GM13977 (cell line): ENCODE measurements around the gene PLD2.
"Not testable (repeated sequence)": the region's sequence is repeated elsewhere in the genome, so short reads cannot be mapped to it uniquely, and the experiment has no call there.

ENCODE experiments used
- DNase-seq: peaks from one replicate; pipeline ENCODE4 v3.0.0; 2012; ENCODE audit warnings: low spot score
- in situ Hi-C: fragments of 300-500 bp; cut with MboI; formaldehyde crosslinking; loops from one replicate; pipeline ENCODE4 v1.12.0; 2022; ENCODE audit warnings: low sequenced_read_pairs, low pct_unique_long_range_greater_than_20kb, mixed read lengths, inconsistent platforms; ENCODE audit not compliant: unreplicated experiment
- TF ChIP-seq, protein P1 (sequence below): IDR thresholded peaks from 2 replicates; pipeline ENCODE4 v1.5.1; 2012; ENCODE audit warnings: mild to moderate bottlenecking, control low read depth; ENCODE audit not compliant: insufficient read depth; ENCODE audit errors: extremely low read depth, missing control alignments

Gene PLD2

DNA sequence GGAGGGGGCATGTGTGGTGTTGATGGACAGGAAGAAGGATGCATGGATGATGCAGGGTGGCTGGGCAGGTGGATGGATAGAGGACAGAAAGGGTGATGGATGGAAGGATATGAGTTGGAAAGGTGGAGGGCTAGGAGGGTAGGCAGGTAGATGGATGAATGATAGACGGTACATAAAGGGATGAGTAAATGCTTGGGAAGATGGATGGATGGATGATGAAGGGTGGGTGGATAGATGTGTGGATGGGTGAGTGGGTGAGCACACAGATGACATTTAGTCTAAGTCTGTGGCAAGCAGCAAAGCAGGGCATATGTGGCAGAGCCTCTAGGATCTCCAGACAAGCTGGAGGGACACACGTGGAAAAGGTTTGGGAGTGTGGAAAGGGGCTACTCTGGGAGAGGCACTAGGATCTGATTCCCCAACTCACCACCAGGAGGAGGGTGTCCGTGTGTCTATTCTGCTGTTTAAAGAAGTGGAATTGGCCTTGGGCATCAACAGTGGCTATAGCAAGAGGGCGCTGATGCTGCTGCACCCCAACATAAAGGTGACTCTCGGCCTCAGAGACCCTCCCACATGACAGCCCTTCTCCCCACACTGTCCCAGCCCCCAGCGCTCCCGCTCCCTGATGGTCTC lies 8.2 kb downstream of the PLD2 start:
- TF ChIP-seq, protein P1, sequence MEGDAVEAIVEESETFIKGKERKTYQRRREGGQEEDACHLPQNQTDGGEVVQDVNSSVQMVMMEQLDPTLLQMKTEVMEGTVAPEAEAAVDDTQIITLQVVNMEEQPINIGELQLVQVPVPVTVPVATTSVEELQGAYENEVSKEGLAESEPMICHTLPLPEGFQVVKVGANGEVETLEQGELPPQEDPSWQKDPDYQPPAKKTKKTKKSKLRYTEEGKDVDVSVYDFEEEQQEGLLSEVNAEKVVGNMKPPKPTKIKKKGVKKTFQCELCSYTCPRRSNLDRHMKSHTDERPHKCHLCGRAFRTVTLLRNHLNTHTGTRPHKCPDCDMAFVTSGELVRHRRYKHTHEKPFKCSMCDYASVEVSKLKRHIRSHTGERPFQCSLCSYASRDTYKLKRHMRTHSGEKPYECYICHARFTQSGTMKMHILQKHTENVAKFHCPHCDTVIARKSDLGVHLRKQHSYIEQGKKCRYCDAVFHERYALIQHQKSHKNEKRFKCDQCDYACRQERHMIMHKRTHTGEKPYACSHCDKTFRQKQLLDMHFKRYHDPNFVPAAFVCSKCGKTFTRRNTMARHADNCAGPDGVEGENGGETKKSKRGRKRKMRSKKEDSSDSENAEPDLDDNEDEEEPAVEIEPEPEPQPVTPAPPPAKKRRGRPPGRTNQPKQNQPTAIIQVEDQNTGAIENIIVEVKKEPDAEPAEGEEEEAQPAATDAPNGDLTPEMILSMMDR, result no peak
- DNase-seq, result no peak

DNA sequence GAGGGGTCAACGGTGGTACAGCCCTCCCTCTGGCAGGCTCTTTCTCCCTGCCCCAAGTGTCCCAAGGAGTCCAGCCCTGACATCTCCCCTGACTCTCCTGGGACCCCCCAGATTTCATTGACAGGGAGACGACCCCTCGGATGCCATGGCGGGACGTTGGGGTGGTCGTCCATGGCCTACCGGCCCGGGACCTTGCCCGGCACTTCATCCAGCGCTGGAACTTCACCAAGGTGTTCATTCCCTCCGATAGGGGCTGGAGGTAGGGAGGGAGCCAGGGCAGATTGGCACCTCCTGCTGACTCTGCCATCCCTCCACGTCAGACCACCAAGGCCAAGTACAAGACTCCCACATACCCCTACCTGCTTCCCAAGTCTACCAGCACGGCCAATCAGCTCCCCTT lies 9.9 kb downstream of the PLD2 start:
- TF ChIP-seq, protein P1, result no peak
- in situ Hi-C loops, result no loop called here
- DNase-seq, result no peak

More for the DNA sequence above, 8.2 kb downstream of the PLD2 start:
- in situ Hi-C loops, result no loop called here

DNA sequence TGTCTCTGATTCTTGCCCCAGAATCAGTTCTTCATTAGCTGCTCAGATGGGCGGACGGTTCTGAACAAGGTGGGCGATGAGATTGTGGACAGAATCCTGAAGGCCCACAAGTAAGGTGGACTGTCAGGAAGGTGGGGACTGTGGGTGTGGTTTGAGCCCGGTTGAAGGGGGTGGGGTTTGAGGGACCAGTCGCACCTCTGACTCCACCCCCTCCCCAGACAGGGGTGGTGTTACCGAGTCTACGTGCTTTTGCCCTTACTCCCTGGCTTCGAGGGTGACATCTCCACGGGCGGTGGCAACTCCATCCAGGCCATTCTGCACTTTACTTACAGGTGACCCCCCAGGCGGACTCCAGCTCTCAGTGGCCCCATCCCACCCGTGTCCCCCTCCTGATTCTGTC lies 11.3 kb downstream of the PLD2 start:
- in situ Hi-C loops, result no loop called here

DNA sequence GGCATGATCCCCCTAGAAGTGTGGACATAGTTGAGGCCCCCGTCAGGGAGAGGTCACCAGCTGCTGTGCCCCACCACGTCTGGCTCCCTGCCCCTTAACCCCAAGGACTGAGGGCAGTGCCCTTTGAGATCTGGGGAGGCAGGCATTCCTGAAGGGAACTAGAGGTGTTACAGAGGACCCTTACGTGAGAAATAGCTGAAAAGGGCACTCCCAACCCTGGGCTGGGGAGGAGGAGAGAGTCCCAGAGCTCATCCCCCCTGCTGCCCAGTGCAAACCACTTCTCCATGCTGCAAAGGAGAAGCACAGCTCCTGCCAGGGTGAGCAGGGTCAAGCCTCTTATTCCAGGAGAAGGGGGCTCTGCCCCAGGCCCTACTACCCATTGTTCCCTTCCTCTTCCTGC lies 15.9 kb downstream of the PLD2 start:
- in situ Hi-C loops, result no loop called here
- TF ChIP-seq, protein P1, result no peak
- DNase-seq, result no peak

More for the DNA sequence above, 11.3 kb downstream of the PLD2 start:
- no peak for DNase-seq
- TF ChIP-seq, protein P1, result no peak

DNA sequence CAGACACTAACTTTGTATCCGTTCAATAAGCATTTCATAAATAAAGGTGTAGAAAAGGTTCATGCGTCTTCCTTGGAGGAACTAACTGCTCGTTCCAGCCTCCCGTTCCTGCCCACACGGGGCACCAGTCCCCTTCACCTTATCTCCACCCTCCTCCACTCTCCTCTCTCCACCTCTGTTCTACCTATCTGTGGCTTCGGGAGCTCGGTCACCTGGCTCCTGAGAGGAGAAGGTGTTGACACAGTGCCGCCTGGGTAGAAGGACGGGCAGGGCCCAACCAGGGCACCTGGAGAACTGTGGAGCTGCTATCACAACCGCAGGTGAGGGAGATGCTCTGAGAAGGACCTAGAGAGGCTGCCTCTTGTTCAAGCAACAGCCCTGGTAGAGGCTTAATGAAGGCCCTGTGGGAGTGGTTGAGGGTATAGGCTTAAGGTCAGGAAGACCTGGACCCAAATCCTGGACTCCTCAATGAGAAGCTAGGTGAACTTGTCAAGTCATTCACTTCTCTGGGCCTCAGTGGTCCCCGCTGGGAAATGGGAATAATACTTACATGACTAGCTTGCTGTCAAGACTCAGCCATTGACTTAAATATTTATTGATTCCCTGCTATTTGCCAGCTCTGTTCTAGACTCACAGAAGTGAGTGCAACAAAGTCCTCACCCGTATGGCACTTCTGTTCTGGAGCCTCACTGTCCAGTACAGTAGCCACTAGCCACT lies 16.6 kb downstream of the PLD2 start:
- in situ Hi-C loops, result no loop called here
- TF ChIP-seq, protein P1, result no peak
- no peak for DNase-seq

DNA sequence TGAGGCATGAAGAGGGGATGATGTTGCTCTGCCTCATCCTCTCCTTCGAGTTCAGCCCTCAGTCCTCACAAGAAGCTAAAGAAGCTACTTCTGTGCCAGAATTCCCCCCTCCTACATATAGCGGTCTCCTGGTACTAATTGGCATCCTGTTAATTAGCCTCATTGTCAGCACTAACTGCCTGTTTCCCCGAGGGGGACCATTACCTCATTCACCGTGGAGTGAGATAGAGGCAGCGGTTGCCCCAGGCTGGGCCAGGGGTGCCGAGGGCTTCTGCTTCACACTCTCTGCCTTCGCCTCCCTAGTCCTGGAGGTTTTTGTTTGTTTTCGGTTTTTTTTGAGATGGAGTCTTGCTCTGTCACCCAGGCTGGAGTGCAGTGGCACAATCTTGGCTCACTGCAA lies 20.4 kb downstream of the PLD2 start:
- in situ Hi-C loops, result no loop called here
- TF ChIP-seq, protein P1, result no peak
- DNase-seq, result no peak

DNA sequence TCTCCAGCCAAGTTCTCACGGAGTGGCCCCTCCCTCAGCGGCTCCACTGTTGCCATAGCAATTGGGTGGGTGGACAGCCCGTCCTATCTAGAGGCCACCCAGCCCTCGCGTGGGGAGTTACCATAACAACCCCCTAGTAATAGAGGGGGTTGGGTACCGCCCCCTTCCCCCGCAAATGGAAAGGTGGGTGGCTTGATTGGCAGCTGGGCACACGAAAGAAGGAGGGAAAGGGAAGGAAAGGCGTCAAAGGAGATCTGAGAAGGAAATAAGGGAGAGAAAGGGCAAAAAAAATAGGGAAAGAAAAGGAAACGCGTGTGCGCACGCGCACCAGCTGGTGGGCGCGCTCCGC lies 25.9 kb downstream of the PLD2 start:
- in situ Hi-C loops, DNase-seq: not testable (repeated sequence)
